ENCODE data around the gene OR6C6. TPM values are rescaled to one million over a fixed set of nuclear protein-coding genes. Genes with fewer than 3 reads are reported as not detected.
"Not testable (repeated sequence)": the region's sequence is repeated elsewhere in the genome, so short reads cannot be mapped to it uniquely, and the experiment has no call there.

The OR6C6 gene
- total and polyA plus RNA-seq, 4 donors: not detected

GRCh38 chr12:55336002-55336401 is 39.6 kb upstream of the OR6C6 start:
- DNase-seq (ENCODE audit: low spot score): no peak

GRCh38 chr12:55330446-55330845 is 34.1 kb upstream of the OR6C6 start, which contains the start of gene OR6C3:
Gene OR6C3 (plus strand): TSS chr12:55330746. CDS start chr12:55331701, 955 bp downstream.
- TF ChIP-seq CTCF (IDR thresholded peaks at IDR 0.05; ENCODE audit: low read depth, low read length, missing input control) (no peak), RXRA (IDR thresholded peaks at IDR 0.05) (no peak), FOXA1 (IDR thresholded peaks at IDR 0.05) (no peak), GABPA (IDR thresholded peaks at IDR 0.05 in 1 of 2, conservative IDR thresholded peaks at IDR 0.05 in 1 of 2) (no peak), ATF3 (IDR thresholded peaks at IDR 0.05) (no peak), RAD21 (IDR thresholded peaks at IDR 0.05) (no peak), JUND (IDR thresholded peaks at IDR 0.05) (no peak), EGR1 (IDR thresholded peaks at IDR 0.05; ENCODE audit: low read depth in 2 of 2) (no peak), FOXA2 (IDR thresholded peaks at IDR 0.05) (no peak), TAF1 (conservative IDR thresholded peaks at IDR 0.05) (no peak), NR2F2 (IDR thresholded peaks at IDR 0.05) (no peak), SP1 (IDR thresholded peaks at IDR 0.05) (no peak), ZBTB33 (IDR thresholded peaks at IDR 0.05) (no peak), REST (IDR thresholded peaks at IDR 0.05) (no peak), MAX (IDR thresholded peaks at IDR 0.05) (no peak), HNF4G (IDR thresholded peaks at IDR 0.05) (no peak)
- H3K4me1 ChIP-seq (ENCODE audit: control insufficient read depth in 4 of 4, insufficient read depth in 4 of 4, low read length in 3 of 4): no peaks in the 10 kb centered on the region
- H3K36me3 ChIP-seq (ENCODE audit: control insufficient read depth in 4 of 4, insufficient read depth in 3 of 4, low read depth in 1 of 4, low read length in 3 of 4): no peaks in the 10 kb centered on the region
- no peak within 1 kb of the TSS for H3K9ac ChIP-seq (ENCODE audit: low read depth in 1 of 2, low read length in 2 of 2)
- H3K27ac ChIP-seq (ENCODE audit: low read depth in 1 of 2, low read length in 2 of 2): no peak within 1 kb of the TSS
- WGBS: 94% methylated on average over 1 of the region's 1 CpG
- peaks cover 0 to 4% (median 0%) of the 10 kb centered on the region in 4 donors for H3K27me3 ChIP-seq (ENCODE audit: control insufficient read depth in 4 of 4, insufficient read depth in 4 of 4, low read length in 3 of 4)
- DNase-seq (ENCODE audit: low spot score): no peak
- H3K4me3 ChIP-seq (ENCODE audit: low read depth in 1 of 3, low read length in 3 of 3): no peak within 1 kb of the TSS
- H3K9me3 ChIP-seq (ENCODE audit: control insufficient read depth in 4 of 4, low read length in 3 of 4): no peaks in the 10 kb centered on the region

More at GRCh38 chr12:55336002-55336401, 39.6 kb upstream of the OR6C6 start:
- Histone ChIP-seq H3K27me3 (ENCODE audit: control insufficient read depth in 4 of 4, insufficient read depth in 4 of 4, low read length in 3 of 4) (no peaks in the 10 kb centered on the region), H3K9ac (ENCODE audit: low read depth in 1 of 2, low read length in 2 of 2) (no peak overlapping the region), H3K27ac (ENCODE audit: low read depth in 1 of 2, low read length in 2 of 2) (no peak overlapping the region), H3K4me3 (ENCODE audit: low read depth in 1 of 3, low read length in 3 of 3) (no peak overlapping the region), H3K9me3 (ENCODE audit: control insufficient read depth in 4 of 4, low read length in 3 of 4) (no peaks in the 10 kb centered on the region), H3K4me1 (ENCODE audit: control insufficient read depth in 4 of 4, insufficient read depth in 4 of 4, low read length in 3 of 4) (no peaks in the 10 kb centered on the region), H3K36me3 (ENCODE audit: control insufficient read depth in 4 of 4, insufficient read depth in 3 of 4, low read depth in 1 of 4, low read length in 3 of 4) (no peaks in the 10 kb centered on the region)
- no peak for TF ChIP-seq HNF4A (conservative IDR thresholded peaks at IDR 0.05)
- no peak for TF ChIP-seq CTCF (IDR thresholded peaks at IDR 0.05; ENCODE audit: low read depth, low read length, missing input control)
- TF ChIP-seq HNF4G (IDR thresholded peaks at IDR 0.05): no peak
- no peak for TF ChIP-seq JUND (IDR thresholded peaks at IDR 0.05)
- TF ChIP-seq RXRA (IDR thresholded peaks at IDR 0.05): no peak
- WGBS: 83% methylated on average over 10 of the region's 10 CpGs

- not testable (repeated sequence) for H3K4me1 ChIP-seq (ENCODE audit: control insufficient read depth in 4 of 4, insufficient read depth in 4 of 4, low read length in 3 of 4); H3K9ac ChIP-seq (ENCODE audit: low read depth in 1 of 2, low read length in 2 of 2); H3K27ac ChIP-seq (ENCODE audit: low read depth in 1 of 2, low read length in 2 of 2); H3K36me3 ChIP-seq (ENCODE audit: control insufficient read depth in 4 of 4, insufficient read depth in 3 of 4, low read depth in 1 of 4, low read length in 3 of 4); H3K4me3 ChIP-seq (ENCODE audit: low read depth in 1 of 3, low read length in 3 of 3); H3K9me3 ChIP-seq (ENCODE audit: control insufficient read depth in 4 of 4, low read length in 3 of 4); H3K27me3 ChIP-seq (ENCODE audit: control insufficient read depth in 4 of 4, insufficient read depth in 4 of 4, low read length in 3 of 4); DNase-seq (ENCODE audit: low spot score)
- 92% methylated on average over 6 of the region's 6 CpGs for WGBS
Measured at GRCh38 chr12:55325801-55326200, 29.4 kb upstream of the OR6C6 start.
